ENCODE measurements around the gene PKIB. TPM values are rescaled to one million over a fixed set of nuclear protein-coding genes. Genes with fewer than 3 reads are reported as not detected.

The PKIB gene
- total RNA-seq, 2 experiments from 2014 or later, result 0.69 to 0.90 TPM

DNA sequence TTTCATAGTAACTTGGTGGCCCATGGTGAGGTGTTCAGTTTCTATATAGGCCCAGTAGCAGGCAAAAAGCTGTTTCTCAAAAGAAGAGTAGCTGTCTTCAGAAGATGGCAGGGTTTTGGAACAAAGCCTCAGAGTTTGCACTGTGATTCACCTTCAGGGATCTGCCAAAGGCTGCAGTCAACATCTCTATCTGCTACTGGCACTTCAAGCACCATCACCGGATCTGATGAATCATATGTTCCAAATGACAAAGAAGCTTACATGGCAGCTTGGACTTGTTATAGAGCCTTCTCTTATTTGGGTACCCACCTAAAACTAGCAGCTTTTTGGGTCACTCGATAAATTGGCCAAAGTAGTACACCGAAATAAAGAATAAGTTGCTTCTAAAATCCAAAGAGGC lies 39.5 kb downstream of the PKIB start:
- Mint-ChIP-seq H3K27ac (no peak overlapping the region), H3K4me1 (ENCODE audit: low read depth) (no peaks in the 10 kb centered on the region), H3K9me3 (no peaks in the 10 kb centered on the region), H3K36me3 (ENCODE audit: low read depth) (no peaks in the 10 kb centered on the region), H3K4me3 (no peak overlapping the region), H3K27me3 (peaks cover 3% of the 10 kb centered on the region)
- ChIA-PET POLR2A (no interaction called here), CTCF (no interaction called here)
- TF ChIP-seq, protein P1, sequence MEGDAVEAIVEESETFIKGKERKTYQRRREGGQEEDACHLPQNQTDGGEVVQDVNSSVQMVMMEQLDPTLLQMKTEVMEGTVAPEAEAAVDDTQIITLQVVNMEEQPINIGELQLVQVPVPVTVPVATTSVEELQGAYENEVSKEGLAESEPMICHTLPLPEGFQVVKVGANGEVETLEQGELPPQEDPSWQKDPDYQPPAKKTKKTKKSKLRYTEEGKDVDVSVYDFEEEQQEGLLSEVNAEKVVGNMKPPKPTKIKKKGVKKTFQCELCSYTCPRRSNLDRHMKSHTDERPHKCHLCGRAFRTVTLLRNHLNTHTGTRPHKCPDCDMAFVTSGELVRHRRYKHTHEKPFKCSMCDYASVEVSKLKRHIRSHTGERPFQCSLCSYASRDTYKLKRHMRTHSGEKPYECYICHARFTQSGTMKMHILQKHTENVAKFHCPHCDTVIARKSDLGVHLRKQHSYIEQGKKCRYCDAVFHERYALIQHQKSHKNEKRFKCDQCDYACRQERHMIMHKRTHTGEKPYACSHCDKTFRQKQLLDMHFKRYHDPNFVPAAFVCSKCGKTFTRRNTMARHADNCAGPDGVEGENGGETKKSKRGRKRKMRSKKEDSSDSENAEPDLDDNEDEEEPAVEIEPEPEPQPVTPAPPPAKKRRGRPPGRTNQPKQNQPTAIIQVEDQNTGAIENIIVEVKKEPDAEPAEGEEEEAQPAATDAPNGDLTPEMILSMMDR (IDR thresholded peaks at IDR 0.05), result no peak
- DNase-seq, result no peak
- ATAC-seq, result no peak
- intact Hi-C loops (cut with micrococcal nuclease), result no loop called here

DNA sequence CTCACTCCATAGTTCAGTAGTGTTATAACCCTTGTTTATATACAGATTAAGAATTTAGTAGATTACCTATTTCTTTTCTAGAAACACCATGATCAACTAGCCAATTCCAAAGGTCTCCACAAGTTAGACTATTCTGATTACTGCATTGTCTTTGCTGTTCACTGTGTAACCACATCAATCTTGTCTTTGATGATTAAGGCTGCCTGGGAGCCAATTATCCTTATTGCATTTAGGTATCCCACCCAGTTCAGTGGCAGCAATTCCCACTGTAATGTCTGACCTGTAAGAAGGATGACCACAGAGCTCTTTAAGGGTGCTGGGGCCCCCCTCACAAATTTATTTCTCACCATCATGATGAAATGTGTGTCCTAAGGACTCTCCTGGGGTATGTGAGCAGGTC lies 40.2 kb downstream of the PKIB start:
- H3K27me3 Mint-ChIP-seq, result peaks cover 3% of the 10 kb centered on the region
- DNase-seq (no peak), ATAC-seq (no peak)
- no peaks in the 10 kb centered on the region for H3K36me3 Mint-ChIP-seq (ENCODE audit: low read depth)
- no peak overlapping the region for H3K27ac Mint-ChIP-seq
- ChIA-PET POLR2A (no interaction called here), CTCF (no interaction called here)
- H3K4me3 Mint-ChIP-seq, result no peak overlapping the region
- intact Hi-C loops (cut with micrococcal nuclease), result no loop called here
- TF ChIP-seq, protein P1 (IDR thresholded peaks at IDR 0.05), result no peak
- no peaks in the 10 kb centered on the region for H3K4me1 Mint-ChIP-seq (ENCODE audit: low read depth)
- no peaks in the 10 kb centered on the region for H3K9me3 Mint-ChIP-seq

DNA sequence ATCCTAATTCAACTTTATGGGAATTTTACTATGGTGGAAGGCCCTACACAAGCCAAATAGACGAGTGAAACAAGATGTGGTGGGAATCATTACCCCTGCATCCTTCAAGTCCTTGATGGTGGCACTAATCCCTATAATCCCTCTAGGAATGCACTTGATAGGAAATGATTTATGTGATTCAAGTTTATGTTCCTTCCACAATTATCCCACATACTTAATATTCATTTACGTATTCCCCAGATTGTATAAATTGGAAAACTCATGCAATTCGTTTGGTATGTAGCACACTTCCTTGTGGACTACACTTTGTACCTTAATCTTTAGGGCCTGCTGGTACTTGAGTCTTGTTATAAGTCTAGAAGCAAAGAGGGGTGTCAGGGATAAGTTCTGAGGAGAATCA lies 40.8 kb downstream of the PKIB start:
- Mint-ChIP-seq H3K27ac (no peak overlapping the region), H3K4me1 (ENCODE audit: low read depth) (no peaks in the 10 kb centered on the region), H3K9me3 (no peaks in the 10 kb centered on the region), H3K27me3 (no peaks in the 10 kb centered on the region), H3K36me3 (ENCODE audit: low read depth) (no peaks in the 10 kb centered on the region), H3K4me3 (no peak overlapping the region)
- ChIA-PET CTCF (no interaction called here), POLR2A (no interaction called here)
- ATAC-seq (no peak), DNase-seq (no peak)
- TF ChIP-seq, protein P1 (IDR thresholded peaks at IDR 0.05), result no peak
- intact Hi-C loops (cut with micrococcal nuclease), result no loop called here

DNA sequence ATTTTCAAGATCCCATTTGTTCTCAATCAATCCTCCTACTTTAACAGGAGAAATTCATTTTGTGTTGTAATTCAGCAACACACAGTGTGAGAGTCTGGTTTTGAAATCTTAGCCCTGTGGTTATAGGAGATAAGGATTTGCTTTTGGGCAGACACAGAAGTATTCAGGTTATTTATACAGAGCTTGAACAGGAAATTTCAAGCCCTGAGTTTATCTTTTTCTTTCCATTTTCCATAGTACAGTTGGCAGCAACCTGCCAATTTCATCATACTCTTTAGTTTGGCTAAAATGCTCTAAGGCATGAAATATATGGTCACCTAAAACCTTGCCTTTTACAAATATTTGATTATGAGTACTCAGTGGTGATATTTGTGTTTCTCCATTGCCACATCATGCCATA lies 41.4 kb downstream of the PKIB start:
- Mint-ChIP-seq H3K4me1 (ENCODE audit: low read depth) (no peaks in the 10 kb centered on the region), H3K9me3 (no peaks in the 10 kb centered on the region), H3K4me3 (no peak overlapping the region), H3K36me3 (ENCODE audit: low read depth) (no peaks in the 10 kb centered on the region), H3K27me3 (no peaks in the 10 kb centered on the region), H3K27ac (no peak overlapping the region)
- DNase-seq, result no peak
- no peak for ATAC-seq
- intact Hi-C loops (cut with micrococcal nuclease), result no loop called here
- CTCF ChIA-PET, result no interaction called here
- TF ChIP-seq, protein P1 (IDR thresholded peaks at IDR 0.05), result no peak
- POLR2A ChIA-PET, result no interaction called here

DNA sequence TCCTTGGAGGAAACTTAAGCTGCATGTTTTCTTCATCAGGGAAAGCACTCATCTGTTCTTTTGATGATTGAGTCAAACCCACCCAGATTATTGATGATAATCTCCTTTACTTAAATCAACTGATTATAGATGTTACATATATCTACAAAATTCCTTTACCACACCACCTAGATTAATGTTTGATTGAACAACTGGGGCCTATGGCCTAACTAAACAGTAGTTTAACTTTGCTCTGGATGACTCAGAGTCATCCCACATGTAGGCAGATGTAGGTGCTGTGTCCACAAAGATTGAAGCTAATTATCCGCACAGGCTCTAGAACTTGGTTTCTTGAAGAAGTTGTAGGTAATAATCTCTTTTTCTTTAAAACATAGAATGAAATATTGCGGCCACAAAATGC lies 42.2 kb downstream of the PKIB start:
- ChIA-PET CTCF (no interaction called here), POLR2A (no interaction called here)
- Mint-ChIP-seq H3K4me1 (ENCODE audit: low read depth) (no peaks in the 10 kb centered on the region), H3K27ac (no peak overlapping the region), H3K4me3 (no peak overlapping the region), H3K9me3 (no peaks in the 10 kb centered on the region), H3K36me3 (ENCODE audit: low read depth) (no peaks in the 10 kb centered on the region), H3K27me3 (no peaks in the 10 kb centered on the region)
- DNase-seq (no peak), ATAC-seq (no peak)
- intact Hi-C loops (cut with micrococcal nuclease), result no loop called here
- TF ChIP-seq, protein P1 (IDR thresholded peaks at IDR 0.05), result no peak

Data from activated CD8-positive, alpha-beta T cell treated with anti-CD3 and anti-CD28 coated beads for 36 hours (primary cell).